Pancreas (tissue), 10 donors: ENCODE data around the gene TOMM20. TPM values are rescaled to one million over a fixed set of nuclear protein-coding genes. Genes with fewer than 3 reads are reported as not detected.

Experiments
- ATAC-seq, 4 donors: fragments of 200-7000 bp; cut with Tn5 transposase; one replicate each; pipeline versions ENCODE4 v1.8.0 to v1.9.1; 2020; ENCODE audit warnings: mild to moderate bottlenecking in 4 of 4, moderate library complexity in 4 of 4
- DNase-seq, 6 donors: peaks; one replicate each; pipeline ENCODE4 v3.0.0-alpha.2; 2020
- FAIRE-seq: peaks from 2 replicates; lab custom pipeline; 2012; peaks lifted over from hg19 to GRCh38; lab: Jason Lieb, UNC
- H3K27ac ChIP-seq, 4 donors: fragments of 200-600 bp; sonication (generic); 1 replicate in 3 of 4; 2 replicates in 1 of 4; pipeline versions ENCODE4 v1.5.0 to v1.8.0; 2020
- H3K27me3 ChIP-seq, 4 donors: fragments of 200-600 bp; one replicate each; pipeline ENCODE4 v1.8.0; 2021
- H3K36me3 ChIP-seq, 3 donors: fragments of 200-600 bp; sonication (generic) in 1 of 3; one replicate each; pipeline versions ENCODE4 v1.5.0 to v1.8.0; 2020 to 2021
- H3K4me1 ChIP-seq, 3 donors: fragments of 200-600 bp; one replicate each; pipeline ENCODE4 v1.8.0; 2021
- H3K4me3 ChIP-seq, 4 donors: fragments of 200-600 bp; sonication (generic) in 2 of 4; one replicate each; pipeline versions ENCODE4 v1.5.0 to v1.8.0; 2020 to 2021
- H3K9me3 ChIP-seq, 4 donors: fragments of 200-600 bp; one replicate each; pipeline ENCODE4 v1.8.0; 2021
- CTCF ChIP-seq, 4 donors: fragments of 200-600 bp; sonication (generic) in 3 of 4; IDR thresholded peaks; one replicate each; pipeline versions ENCODE4 v1.5.0 to v1.8.0; 2021; ENCODE audit warnings: antibody characterized with exemption in 4 of 4
- WGBS, 2 donors: extraction: QIAGEN DNeasy Blood & Tissue Kit; methylation state at CpG; one replicate each; pipeline ENCODE4 v1.1.7; 2013; 5-methylcytosine and 5-hydroxymethylcytosine counted together
- intact Hi-C, 3 donors: fragments of 100-400 bp; cut with DNase I; formaldehyde crosslinking; loops; one replicate each; pipeline versions ENCODE4 v1.11.1 to v1.14.2; 2022
- polyA plus RNA-seq, 2 donors: library from polyadenylated mRNA; stranded (reverse); fragments of 200-250 nt; gene quantifications; one replicate each; pipeline ENCODE4 v1.2.3, GENCODE V29; 2013
- total RNA-seq, 6 donors: library from RNA; stranded (reverse); fragmentation: NEBNext Ultra II Directional in 4 of 6; extraction: Animal tissue kit (Norgen Biotek cat#: 25700) in 4 of 6; gene quantifications; one replicate each; pipeline versions ENCODE4 v1.2.1 to v1.2.4, GENCODE V29; 2021 to 2023
- donor health status: healthy with polysubstance abuse.
- donor health status: DM: no; HTN: no; CAD: no; lungs with moderate emphysema.
- donor health status: DM: no; HTN: no; CAD: no.
- donor health status: control.
- donor health status: control.
- donor health status: Bipolar disorder and iron deficiency.
- donor health status: DM: yes; HTN: yes; CAD: no.
- donor health status: DM: no; HTN: no; CAD: no.
- donor health status: DM: no; HTN: no; CAD: no.
- donor health status: DM: yes; HTN: yes; CAD: no.

TOMM20 gene
- total and polyA plus RNA-seq, 8 donors, result 37.7 to 106 (median 79.4) TPM

- intact Hi-C loops, result loop anchor here in 2 of 3 donors (5.0 to 10.0 kb wide), 2 partner anchors 114 to 472 kb away; no protein-coding TSS in a partner anchor
- ATAC-seq, result no peak
- no peaks in the 10 kb centered on the region for H3K27me3 ChIP-seq
- H3K4me3 ChIP-seq, result no peak overlapping the region
- H3K4me1 ChIP-seq, result peaks cover 37 to 64% (median 64%) of the 10 kb centered on the region in 3 donors
- no peaks in the 10 kb centered on the region for H3K9me3 ChIP-seq
- no peak for TF ChIP-seq CTCF (IDR thresholded peaks at IDR 0.05)
- 95 to 96% methylated on average over 16 of the region's 16 CpGs for WGBS, 2 donors
- peak overlapping the region; percentile 37 to 96 (median 92) for H3K27ac ChIP-seq
- no peak for FAIRE-seq
- DNase-seq, result no peak
- H3K36me3 ChIP-seq, result no peaks in the 10 kb centered on the region
These were observed 52.0 kb downstream of the TOMM20 start for GRCh38 chr1:235076504-235077162.

GRCh38 chr1:235075777-235076308, 52.8 kb downstream of the TOMM20 start:
- Histone ChIP-seq H3K27ac (peak overlapping the region; percentile 90 to 98 (median 96)), H3K27me3 (no peaks in the 10 kb centered on the region), H3K9me3 (no peaks in the 10 kb centered on the region), H3K36me3 (no peaks in the 10 kb centered on the region), H3K4me1 (peaks cover 37 to 68% (median 64%) of the 10 kb centered on the region in 3 donors), H3K4me3 (no peak overlapping the region)
- DNase-seq, result no peak
- no peak for FAIRE-seq
- ATAC-seq, result no peak
- TF ChIP-seq CTCF (IDR thresholded peaks at IDR 0.05), result no peak
- WGBS, 2 donors, result 65 to 75% methylated on average over 8 of the region's 8 CpGs
- intact Hi-C loops, result loop anchor here in 2 of 3 donors (5.0 to 10.0 kb wide), 2 partner anchors 114 to 471 kb away; no protein-coding TSS in a partner anchor

GRCh38 chr1:235075048-235075776, 53.4 kb downstream of the TOMM20 start:
- H3K9me3 ChIP-seq, result no peaks in the 10 kb centered on the region
- intact Hi-C loops, result loop anchor here in 2 of 3 donors (5.0 to 10.0 kb wide), 2 partner anchors 113 to 470 kb away; no protein-coding TSS in a partner anchor
- no peak for TF ChIP-seq CTCF (IDR thresholded peaks at IDR 0.05)
- WGBS, 2 donors, result 39% methylated on average over 25 of the region's 25 CpGs
- peak in 3 of 4 donors; percentile 7 to 51 (median 11) for ATAC-seq
- peak in 5 of 6 donors; percentile 57 to 73 (median 62) for DNase-seq
- H3K4me1 ChIP-seq, result peaks cover 36 to 72% (median 64%) of the 10 kb centered on the region in 3 donors
- H3K36me3 ChIP-seq, result no peaks in the 10 kb centered on the region
- no peak overlapping the region for H3K4me3 ChIP-seq
- peak overlapping the region; percentile 90 to 98 (median 96) for H3K27ac ChIP-seq
- no peak for FAIRE-seq
- no peaks in the 10 kb centered on the region for H3K27me3 ChIP-seq

- no peak for FAIRE-seq
- Histone ChIP-seq H3K4me1 (peaks cover 36 to 70% (median 64%) of the 10 kb centered on the region in 3 donors), H3K9me3 (no peaks in the 10 kb centered on the region), H3K27me3 (no peaks in the 10 kb centered on the region), H3K27ac (peak overlapping the region; percentile 90 to 98 (median 96)), H3K4me3 (no peak overlapping the region), H3K36me3 (no peaks in the 10 kb centered on the region)
- peak in 4 of 6 donors; percentile 55 to 61 (median 60) for DNase-seq
- intact Hi-C loops, result loop anchor here in 2 of 3 donors (5.0 to 10.0 kb wide), 2 partner anchors 112 to 470 kb away; no protein-coding TSS in a partner anchor
- 3 to 4% methylated on average over 14 of the region's 14 CpGs for WGBS, 2 donors
- ATAC-seq, result peak; percentile 17 to 31 (median 26)
- TF ChIP-seq CTCF (IDR thresholded peaks at IDR 0.05), result no peak
These were observed 54.1 kb downstream of the TOMM20 start for GRCh38 chr1:235074523-235075047.
